ENCODE results near the gene NTSR1.

DNA sequence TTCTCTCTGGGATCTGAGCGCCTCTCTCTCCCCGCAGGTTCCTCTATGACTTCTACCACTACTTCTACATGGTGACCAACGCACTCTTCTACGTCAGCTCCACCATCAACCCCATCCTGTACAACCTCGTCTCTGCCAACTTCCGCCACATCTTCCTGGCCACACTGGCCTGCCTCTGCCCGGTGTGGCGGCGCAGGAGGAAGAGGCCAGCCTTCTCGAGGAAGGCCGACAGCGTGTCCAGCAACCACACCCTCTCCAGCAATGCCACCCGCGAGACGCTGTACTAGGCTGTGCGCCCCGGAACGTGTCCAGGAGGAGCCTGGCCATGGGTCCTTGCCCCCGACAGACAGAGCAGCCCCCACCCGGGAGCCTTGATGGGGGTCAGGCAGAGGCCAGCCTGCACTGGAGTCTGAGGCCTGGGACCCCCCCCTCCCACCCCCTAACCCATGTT lies 51.4 kb downstream of the NTSR1 start:
- TF ChIP-seq GABPA (IDR thresholded peaks at IDR 0.05 in 1 of 2, conservative IDR thresholded peaks at IDR 0.05 in 1 of 2) (no peak), SP1 (IDR thresholded peaks at IDR 0.05) (no peak), RAD21 (IDR thresholded peaks at IDR 0.05) (no peak), TAF1 (conservative IDR thresholded peaks at IDR 0.05) (no peak), YY1 (IDR thresholded peaks at IDR 0.05) (no peak), FOXA1 (IDR thresholded peaks at IDR 0.05) (no peak), EGR1 (IDR thresholded peaks at IDR 0.05; ENCODE audit: low read depth in 2 of 2) (no peak)
- TF ChIP-seq, protein P1, sequence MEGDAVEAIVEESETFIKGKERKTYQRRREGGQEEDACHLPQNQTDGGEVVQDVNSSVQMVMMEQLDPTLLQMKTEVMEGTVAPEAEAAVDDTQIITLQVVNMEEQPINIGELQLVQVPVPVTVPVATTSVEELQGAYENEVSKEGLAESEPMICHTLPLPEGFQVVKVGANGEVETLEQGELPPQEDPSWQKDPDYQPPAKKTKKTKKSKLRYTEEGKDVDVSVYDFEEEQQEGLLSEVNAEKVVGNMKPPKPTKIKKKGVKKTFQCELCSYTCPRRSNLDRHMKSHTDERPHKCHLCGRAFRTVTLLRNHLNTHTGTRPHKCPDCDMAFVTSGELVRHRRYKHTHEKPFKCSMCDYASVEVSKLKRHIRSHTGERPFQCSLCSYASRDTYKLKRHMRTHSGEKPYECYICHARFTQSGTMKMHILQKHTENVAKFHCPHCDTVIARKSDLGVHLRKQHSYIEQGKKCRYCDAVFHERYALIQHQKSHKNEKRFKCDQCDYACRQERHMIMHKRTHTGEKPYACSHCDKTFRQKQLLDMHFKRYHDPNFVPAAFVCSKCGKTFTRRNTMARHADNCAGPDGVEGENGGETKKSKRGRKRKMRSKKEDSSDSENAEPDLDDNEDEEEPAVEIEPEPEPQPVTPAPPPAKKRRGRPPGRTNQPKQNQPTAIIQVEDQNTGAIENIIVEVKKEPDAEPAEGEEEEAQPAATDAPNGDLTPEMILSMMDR (IDR thresholded peaks at IDR 0.05; ENCODE audit: low read depth, low read length, missing input control), result no peak
- TF ChIP-seq, protein P2, sequence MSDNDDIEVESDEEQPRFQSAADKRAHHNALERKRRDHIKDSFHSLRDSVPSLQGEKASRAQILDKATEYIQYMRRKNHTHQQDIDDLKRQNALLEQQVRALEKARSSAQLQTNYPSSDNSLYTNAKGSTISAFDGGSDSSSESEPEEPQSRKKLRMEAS (IDR thresholded peaks at IDR 0.05), result no peak
- TF ChIP-seq, protein P3, sequence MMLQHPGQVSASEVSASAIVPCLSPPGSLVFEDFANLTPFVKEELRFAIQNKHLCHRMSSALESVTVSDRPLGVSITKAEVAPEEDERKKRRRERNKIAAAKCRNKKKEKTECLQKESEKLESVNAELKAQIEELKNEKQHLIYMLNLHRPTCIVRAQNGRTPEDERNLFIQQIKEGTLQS (IDR thresholded peaks at IDR 0.05), result no peak
- TF ChIP-seq, protein P4, sequence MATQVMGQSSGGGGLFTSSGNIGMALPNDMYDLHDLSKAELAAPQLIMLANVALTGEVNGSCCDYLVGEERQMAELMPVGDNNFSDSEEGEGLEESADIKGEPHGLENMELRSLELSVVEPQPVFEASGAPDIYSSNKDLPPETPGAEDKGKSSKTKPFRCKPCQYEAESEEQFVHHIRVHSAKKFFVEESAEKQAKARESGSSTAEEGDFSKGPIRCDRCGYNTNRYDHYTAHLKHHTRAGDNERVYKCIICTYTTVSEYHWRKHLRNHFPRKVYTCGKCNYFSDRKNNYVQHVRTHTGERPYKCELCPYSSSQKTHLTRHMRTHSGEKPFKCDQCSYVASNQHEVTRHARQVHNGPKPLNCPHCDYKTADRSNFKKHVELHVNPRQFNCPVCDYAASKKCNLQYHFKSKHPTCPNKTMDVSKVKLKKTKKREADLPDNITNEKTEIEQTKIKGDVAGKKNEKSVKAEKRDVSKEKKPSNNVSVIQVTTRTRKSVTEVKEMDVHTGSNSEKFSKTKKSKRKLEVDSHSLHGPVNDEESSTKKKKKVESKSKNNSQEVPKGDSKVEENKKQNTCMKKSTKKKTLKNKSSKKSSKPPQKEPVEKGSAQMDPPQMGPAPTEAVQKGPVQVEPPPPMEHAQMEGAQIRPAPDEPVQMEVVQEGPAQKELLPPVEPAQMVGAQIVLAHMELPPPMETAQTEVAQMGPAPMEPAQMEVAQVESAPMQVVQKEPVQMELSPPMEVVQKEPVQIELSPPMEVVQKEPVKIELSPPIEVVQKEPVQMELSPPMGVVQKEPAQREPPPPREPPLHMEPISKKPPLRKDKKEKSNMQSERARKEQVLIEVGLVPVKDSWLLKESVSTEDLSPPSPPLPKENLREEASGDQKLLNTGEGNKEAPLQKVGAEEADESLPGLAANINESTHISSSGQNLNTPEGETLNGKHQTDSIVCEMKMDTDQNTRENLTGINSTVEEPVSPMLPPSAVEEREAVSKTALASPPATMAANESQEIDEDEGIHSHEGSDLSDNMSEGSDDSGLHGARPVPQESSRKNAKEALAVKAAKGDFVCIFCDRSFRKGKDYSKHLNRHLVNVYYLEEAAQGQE (IDR thresholded peaks at IDR 0.05), result no peak
